Liver (tissue), 3 donors: ENCODE results near the gene SETBP1.
A peak's percentile ranks its signal among the peaks of the same experiment; 100 is the strongest.

ENCODE experiments used
- ATF3 ChIP-seq: IDR thresholded peaks from 2 replicates; pipeline ENCODE4 v1.6.1; 2016; ENCODE audit warnings: antibody characterized with exemption
- CTCF ChIP-seq: fragments of 150-350 bp; IDR thresholded peaks from 2 replicates; pipeline ENCODE4 v1.5.1; 2017; ENCODE audit warnings: improper control_type of control experiment, low read depth, low read length; ENCODE audit not compliant: missing input control
- EGR1 ChIP-seq, 2 donors: IDR thresholded peaks; 2 replicates each; pipeline ENCODE4 v1.6.1; 2016 to 2018; ENCODE audit warnings: antibody characterized with exemption in 2 of 2, low read depth in 2 of 2
- FOXA1 ChIP-seq: IDR thresholded peaks from 2 replicates; pipeline ENCODE4 v1.6.1; 2016; ENCODE audit warnings: antibody characterized with exemption
- GABPA ChIP-seq, 2 donors: IDR thresholded peaks in 1 of 2; conservative IDR thresholded peaks in 1 of 2; 2 replicates each; pipeline ENCODE4 v1.6.1; 2016; ENCODE audit warnings: antibody characterized with exemption in 2 of 2, mild to moderate bottlenecking in 1 of 2, moderate library complexity in 1 of 2
- JUND ChIP-seq, 2 donors: IDR thresholded peaks; 2 replicates each; pipeline ENCODE4 v1.6.1; 2016; ENCODE audit warnings: antibody characterized with exemption in 2 of 2
- MAX ChIP-seq: IDR thresholded peaks from 2 replicates; pipeline ENCODE4 v1.6.1; 2016; ENCODE audit warnings: antibody characterized with exemption
- RAD21 ChIP-seq, 2 donors: IDR thresholded peaks; 2 replicates each; pipeline ENCODE4 v1.6.1; 2016; ENCODE audit warnings: antibody characterized with exemption in 2 of 2, mild to moderate bottlenecking in 2 of 2
- REST ChIP-seq: IDR thresholded peaks from 2 replicates; pipeline ENCODE4 v1.6.1; 2016; ENCODE audit warnings: antibody characterized with exemption, mild to moderate bottlenecking
- SP1 ChIP-seq: IDR thresholded peaks from 2 replicates; pipeline ENCODE4 v1.6.1; 2018; ENCODE audit warnings: antibody characterized with exemption, mild to moderate bottlenecking
- TAF1 ChIP-seq: conservative IDR thresholded peaks from 2 replicates; pipeline ENCODE4 v1.6.1; 2016; ENCODE audit warnings: antibody characterized with exemption, mild to moderate bottlenecking
- YY1 ChIP-seq: IDR thresholded peaks from 2 replicates; pipeline ENCODE4 v1.6.1; 2016; ENCODE audit warnings: antibody characterized with exemption, mild to moderate bottlenecking
- ZBTB33 ChIP-seq: IDR thresholded peaks from 2 replicates; pipeline ENCODE4 v1.6.1; 2016; ENCODE audit warnings: antibody characterized with exemption
- donor health status: healthy.
- donor health status: healthy.

GRCh38 chr18:44916429-44917207 is 235.9 kb downstream of the SETBP1 start:
- TF ChIP-seq CTCF (no peak), YY1 (no peak), MAX (no peak), RAD21 (IDR thresholded peaks at IDR 0.05) (no peak), ATF3 (no peak), TAF1 (no peak), EGR1 (IDR thresholded peaks at IDR 0.05; ENCODE audit: low read depth in 2 of 2) (no peak), REST (peak; percentile 64), SP1 (no peak), GABPA (IDR thresholded peaks at IDR 0.05 in 1 of 2, conservative IDR thresholded peaks at IDR 0.05 in 1 of 2) (no peak), JUND (IDR thresholded peaks at IDR 0.05) (no peak), ZBTB33 (no peak), FOXA1 (no peak)
